SJCRH30 (cell line): ENCODE measurements around the gene SEPHS1. TPM values are rescaled to one million over a fixed set of nuclear protein-coding genes. Genes with fewer than 3 reads are reported as not detected.
"Not testable (repeated sequence)": the region's sequence is repeated elsewhere in the genome, so short reads cannot be mapped to it uniquely, and the experiment has no call there.

Experiments
- DNase-seq, 2 experiments: peaks; one replicate each; pipeline ENCODE4 v3.0.0-alpha.2; 2015 to 2020
- H3K27ac ChIP-seq: fragments of 250-450 bp; sonication (Bioruptor Pico); 2 replicates; pipeline ENCODE4 v1.5.1; 2020; ENCODE audit warnings: mild to moderate bottlenecking, moderate library complexity
- H3K27me3 ChIP-seq: fragments of 250-450 bp; sonication (Bioruptor Pico); 2 replicates; pipeline ENCODE4 v1.5.1; 2020; ENCODE audit warnings: mild to moderate bottlenecking, moderate library complexity
- H3K36me3 ChIP-seq: fragments of 250-450 bp; sonication (Bioruptor Pico); 2 replicates; pipeline ENCODE4 v1.5.1; 2020; ENCODE audit warnings: mild to moderate bottlenecking, moderate library complexity
- H3K4me1 ChIP-seq: fragments of 250-450 bp; sonication (Bioruptor Pico); 2 replicates; pipeline ENCODE4 v1.5.1; 2020; ENCODE audit warnings: mild to moderate bottlenecking, moderate library complexity
- H3K4me3 ChIP-seq: fragments of 250-450 bp; sonication (Bioruptor Pico); 2 replicates; pipeline ENCODE4 v1.5.1; 2020; ENCODE audit warnings: mild to moderate bottlenecking, moderate library complexity
- H3K9me3 ChIP-seq: fragments of 250-450 bp; sonication (Bioruptor Pico); replicated peaks from 2 replicates; pipeline ENCODE4 v1.5.1; 2020; ENCODE audit warnings: mild to moderate bottlenecking, moderate library complexity
- total RNA-seq: library from RNA; depleted of rRNA; stranded (reverse); fragments of >200 nt; shearing (Covaris generic); gene quantifications from 2 replicates; pipeline ENCODE4 v1.2.3, GENCODE V29; 2014

Gene SEPHS1
- total RNA-seq, 1 experiment from 2014 or later: 106 TPM

DNA sequence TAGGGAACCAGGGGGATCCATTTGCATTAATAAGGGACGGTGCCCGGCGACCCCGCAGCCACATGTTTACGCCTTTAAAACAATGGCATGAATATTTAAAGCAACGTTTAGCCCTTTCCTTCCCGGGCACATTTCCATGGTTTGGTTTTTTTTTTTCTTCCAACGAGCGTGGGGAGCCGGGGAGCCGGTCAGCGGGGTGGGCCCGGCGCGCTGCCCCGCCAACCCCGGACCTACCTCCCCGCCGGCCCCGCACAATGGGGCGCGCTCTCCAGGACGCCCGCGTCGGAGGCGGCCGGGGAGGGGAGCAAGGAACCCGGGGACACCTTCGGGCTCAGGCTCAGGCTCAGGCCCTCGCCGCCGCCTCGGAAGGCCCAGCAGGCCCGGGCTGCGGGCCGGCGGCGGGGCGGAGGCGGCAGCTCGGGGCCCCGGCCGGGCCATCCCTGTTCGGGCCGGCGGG is 1.0 kb downstream of the SEPHS1 start:
- Histone ChIP-seq H3K4me3 (peak overlapping the region; percentile 72), H3K4me1 (peaks cover 8% of the 10 kb centered on the region; the same call in 1 of the 2 replicates), H3K27me3 (no peaks in the 10 kb centered on the region), H3K36me3 (peaks cover 15% of the 10 kb centered on the region; the same call in 1 of the 2 replicates), H3K9me3 (no peaks in the 10 kb centered on the region), H3K27ac (peak overlapping the region; percentile 74)
- DNase-seq: peak; percentile 10 to 27

DNA sequence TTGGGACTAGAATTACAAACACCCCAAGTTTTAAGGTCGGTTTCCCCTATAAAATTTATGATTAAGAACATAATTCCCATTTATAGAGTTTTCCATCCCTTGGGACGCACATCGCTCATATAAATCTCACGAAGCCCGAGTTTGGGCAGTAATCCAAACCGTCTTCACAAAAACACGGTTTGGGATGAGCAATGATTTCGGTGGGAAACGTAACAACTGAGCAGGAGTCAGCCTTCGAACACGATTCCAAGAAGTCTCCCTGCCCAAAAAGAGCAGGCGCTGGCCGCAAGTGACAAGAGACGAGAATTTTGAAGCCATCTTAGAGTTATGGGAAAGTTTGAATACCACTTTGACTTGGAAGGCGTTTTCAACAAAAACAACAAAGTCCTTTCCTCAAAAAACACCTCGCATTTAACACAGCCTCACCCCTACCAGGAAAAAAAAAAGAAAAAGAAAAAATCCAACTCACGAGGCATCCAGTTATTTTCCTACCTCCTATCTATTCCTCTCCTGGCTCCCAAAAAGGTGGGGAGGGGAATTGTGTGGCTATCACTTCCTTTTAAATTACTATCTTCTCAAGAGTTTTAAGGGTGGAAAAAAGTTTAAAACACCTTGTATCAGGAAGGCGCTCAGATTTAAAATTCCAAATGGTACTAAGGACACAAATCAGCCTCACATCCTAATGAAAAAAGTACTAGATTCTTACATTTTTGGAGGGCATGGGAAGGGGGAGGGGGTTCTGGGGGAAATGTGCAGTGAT is 1.6 kb downstream of the SEPHS1 start:
- no peaks in the 10 kb centered on the region for H3K9me3 ChIP-seq
- no peaks in the 10 kb centered on the region for H3K27me3 ChIP-seq
- peak overlapping the region; percentile 72 for H3K4me3 ChIP-seq
- peaks cover 15% of the 10 kb centered on the region; the same call in 1 of the 2 replicates for H3K36me3 ChIP-seq
- peak overlapping the region; percentile 74 for H3K27ac ChIP-seq
- H3K4me1 ChIP-seq: peaks cover 8% of the 10 kb centered on the region; the same call in 1 of the 2 replicates
- peak in 1 of 2 experiments; percentile 19 for DNase-seq

DNA sequence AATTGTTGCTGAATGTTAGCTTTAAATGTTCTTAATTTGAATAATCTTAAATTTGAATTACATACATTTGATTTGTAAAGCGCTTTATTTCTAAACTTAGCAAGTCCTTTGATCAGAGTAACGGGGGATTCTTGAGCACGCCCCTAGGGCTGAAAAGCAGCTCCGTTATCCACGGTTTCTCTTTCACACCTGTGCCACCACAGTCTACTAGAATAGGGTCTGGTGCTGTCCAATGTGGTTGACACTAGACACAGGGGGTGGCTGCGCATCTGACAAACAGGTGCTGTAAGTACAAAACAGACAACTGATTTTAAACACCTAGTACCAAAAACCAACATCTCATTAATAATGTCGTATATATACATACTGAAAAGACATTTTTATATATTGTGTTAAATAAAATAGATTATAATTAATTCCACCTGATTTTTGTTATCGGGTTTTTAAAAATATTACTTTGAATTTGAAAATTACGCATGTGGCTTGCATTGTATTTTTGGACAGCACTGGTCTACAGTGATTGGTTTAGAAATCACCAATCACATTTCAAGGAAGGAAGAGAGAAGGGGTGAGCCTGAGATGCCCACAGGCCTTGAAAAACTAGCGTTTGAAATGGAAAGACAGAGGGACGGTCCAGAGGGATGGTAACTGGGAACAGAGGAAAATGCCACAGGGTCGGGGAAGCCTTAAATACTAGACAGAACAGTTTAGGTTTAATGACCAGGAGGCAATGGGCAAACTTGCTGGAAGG is 7.3 kb downstream of the SEPHS1 start:
- Histone ChIP-seq H3K36me3 (peaks cover 46% of the 10 kb centered on the region), H3K27me3 (no peaks in the 10 kb centered on the region), H3K27ac (no peak overlapping the region), H3K4me1 (peaks cover 6% of the 10 kb centered on the region), H3K9me3 (no peaks in the 10 kb centered on the region), H3K4me3 (no peak overlapping the region)
- DNase-seq: no peak

DNA sequence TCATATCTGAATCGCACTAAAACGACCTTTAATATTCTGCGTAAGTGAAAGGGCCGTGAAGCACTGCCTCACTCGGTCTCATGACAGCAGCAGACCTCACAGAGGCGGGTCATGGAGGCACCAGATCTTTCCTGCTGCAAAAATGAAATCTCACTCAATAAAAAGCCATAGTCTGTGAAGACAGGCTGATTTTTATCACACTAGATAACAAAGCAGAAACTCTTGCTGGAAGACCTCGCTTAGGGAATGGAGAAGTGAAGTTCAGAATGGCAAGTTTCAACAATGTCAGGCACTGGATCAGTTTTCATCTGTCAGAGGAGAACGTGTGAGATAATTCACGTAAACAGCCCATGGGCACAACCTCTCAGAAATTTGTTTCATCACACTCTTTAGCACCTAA is 8.0 kb downstream of the SEPHS1 start:
- Histone ChIP-seq H3K9me3 (no peaks in the 10 kb centered on the region), H3K36me3 (peaks cover 48% of the 10 kb centered on the region), H3K27ac (no peak overlapping the region)

DNA sequence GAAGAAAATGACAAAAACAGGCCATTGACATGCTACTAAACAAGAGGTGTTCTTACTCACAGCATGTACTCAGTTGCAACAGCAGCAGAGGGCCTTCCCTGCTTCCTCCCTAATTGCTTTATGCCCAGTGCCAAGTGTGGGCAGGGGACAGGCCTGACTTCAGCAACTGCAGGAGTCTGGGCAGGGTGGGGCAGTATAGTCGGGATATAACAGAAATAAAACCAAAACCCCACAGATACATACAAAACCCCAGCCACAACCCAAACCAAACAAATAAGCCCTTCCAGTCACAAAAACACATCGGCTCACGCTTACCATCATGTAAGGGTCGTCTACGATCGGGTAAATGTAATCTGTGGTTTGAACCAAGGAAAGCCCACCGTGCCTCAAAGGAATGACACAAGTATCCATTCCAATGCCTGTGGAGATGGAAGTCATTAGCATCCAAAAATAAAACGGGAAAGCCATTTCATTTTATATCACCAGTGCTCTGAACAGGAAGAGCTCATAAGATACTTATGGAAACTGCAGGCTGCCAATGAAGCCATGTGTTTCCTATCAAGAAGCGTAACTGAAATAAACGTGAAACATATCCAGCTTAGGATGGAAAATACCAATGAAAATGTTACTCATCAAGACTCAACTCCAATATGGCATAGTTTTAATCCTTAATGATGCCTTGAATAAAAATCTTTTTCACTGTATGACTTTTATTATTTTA is 9.5 kb downstream of the SEPHS1 start:
- Histone ChIP-seq H3K36me3 (peaks cover 48% of the 10 kb centered on the region), H3K27ac (no peak overlapping the region), H3K4me3 (no peak overlapping the region), H3K9me3 (no peaks in the 10 kb centered on the region), H3K27me3 (no peaks in the 10 kb centered on the region), H3K4me1 (peaks cover 6% of the 10 kb centered on the region; the same call in 1 of the 2 replicates)
- DNase-seq: no peak

More for the DNA sequence above, 8.0 kb downstream of the SEPHS1 start:
- Histone ChIP-seq H3K27me3 (no peaks in the 10 kb centered on the region), H3K4me3 (no peak overlapping the region), H3K4me1 (peaks cover 6% of the 10 kb centered on the region; the same call in 1 of the 2 replicates)
- DNase-seq: no peak

DNA sequence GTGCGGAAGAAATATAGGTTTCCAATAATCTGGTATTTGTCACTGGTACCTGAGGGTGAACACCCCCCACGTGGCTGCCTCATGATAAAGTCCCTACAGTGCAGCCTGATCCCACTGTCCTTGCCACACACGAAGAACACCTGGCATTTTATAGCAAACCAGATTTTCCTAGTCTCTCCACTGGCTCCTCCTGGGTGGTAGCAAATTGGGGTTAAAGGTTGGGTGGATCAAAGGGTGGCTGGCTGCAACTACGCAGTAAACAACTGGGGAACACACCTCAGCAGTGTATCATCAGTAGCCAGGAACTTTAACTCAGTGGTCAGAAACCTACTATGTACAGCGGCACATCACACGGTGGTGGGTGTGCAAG is 10.3 kb downstream of the SEPHS1 start:
- Histone ChIP-seq H3K27me3 (no peaks in the 10 kb centered on the region), H3K9me3 (no peaks in the 10 kb centered on the region), H3K36me3 (peaks cover 46% of the 10 kb centered on the region), H3K4me3 (no peak overlapping the region), H3K27ac (no peak overlapping the region), H3K4me1 (peaks cover 6% of the 10 kb centered on the region; the same call in 1 of the 2 replicates)
- DNase-seq: peak; percentile 7 to 30

DNA sequence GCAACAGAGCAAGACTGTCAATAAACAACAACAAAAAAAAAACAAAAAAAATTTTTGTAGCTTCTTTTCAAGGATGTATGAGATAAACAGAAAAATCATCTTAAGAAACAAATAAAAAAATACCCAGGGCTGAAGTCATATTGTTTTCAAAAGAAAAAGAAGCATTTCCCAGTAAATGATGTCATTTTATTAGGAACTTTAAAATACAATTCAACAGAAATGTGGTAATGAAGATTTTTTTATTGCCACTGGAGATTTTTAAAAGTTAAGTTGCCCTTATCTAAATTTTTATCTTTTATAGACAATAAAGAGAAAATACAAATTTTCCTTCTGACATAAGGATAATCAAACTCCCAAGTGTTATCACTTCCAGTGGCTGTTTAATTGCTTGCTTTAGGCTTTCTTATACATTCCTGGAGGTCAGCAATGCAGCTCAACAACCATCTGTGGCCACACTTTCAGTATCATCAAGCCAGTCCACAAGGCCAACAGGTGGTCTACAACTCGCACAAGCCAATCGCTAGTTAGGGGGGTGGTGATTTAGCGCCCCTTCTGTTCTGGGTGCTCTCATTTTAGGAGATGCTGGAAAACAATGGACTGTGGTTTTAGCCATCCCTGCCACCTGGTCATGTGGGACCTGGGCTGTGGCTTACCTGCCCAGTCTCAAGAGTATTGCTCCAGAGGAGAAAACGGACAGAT is 10.8 kb downstream of the SEPHS1 start:
- peak; percentile 22 to 37 for DNase-seq
- Histone ChIP-seq H3K9me3 (no peaks in the 10 kb centered on the region), H3K27me3 (no peaks in the 10 kb centered on the region), H3K4me3 (no peak overlapping the region), H3K4me1 (peaks cover 6% of the 10 kb centered on the region; the same call in 1 of the 2 replicates), H3K36me3 (peaks cover 44% of the 10 kb centered on the region), H3K27ac (no peak overlapping the region)

DNA sequence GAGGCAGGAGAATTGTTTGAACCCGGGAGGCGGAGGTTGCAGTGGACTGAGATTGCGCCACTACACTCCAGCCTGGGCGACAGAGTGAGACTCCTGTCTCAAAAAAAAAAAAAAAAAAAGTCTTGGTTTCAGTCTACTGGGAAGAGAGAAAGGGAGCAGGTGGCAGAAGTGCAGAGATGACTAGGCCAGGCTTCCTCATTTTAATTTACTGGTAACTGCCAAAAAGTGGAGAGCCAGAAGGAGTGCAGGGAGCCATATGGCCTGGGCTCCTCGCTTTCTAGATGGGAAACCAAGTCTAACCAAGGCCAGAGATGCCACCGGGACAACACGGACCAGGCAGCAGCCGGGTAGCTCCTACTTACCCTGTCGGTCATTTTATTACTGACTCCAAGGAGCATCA is 12.2 kb downstream of the SEPHS1 start:
- Histone ChIP-seq H3K4me3 (no peak overlapping the region), H3K4me1 (peaks cover 6% of the 10 kb centered on the region; the same call in 1 of the 2 replicates), H3K9me3 (no peaks in the 10 kb centered on the region), H3K27me3 (no peaks in the 10 kb centered on the region), H3K36me3 (peaks cover 58% of the 10 kb centered on the region), H3K27ac (no peak overlapping the region)
- no peak for DNase-seq

DNA sequence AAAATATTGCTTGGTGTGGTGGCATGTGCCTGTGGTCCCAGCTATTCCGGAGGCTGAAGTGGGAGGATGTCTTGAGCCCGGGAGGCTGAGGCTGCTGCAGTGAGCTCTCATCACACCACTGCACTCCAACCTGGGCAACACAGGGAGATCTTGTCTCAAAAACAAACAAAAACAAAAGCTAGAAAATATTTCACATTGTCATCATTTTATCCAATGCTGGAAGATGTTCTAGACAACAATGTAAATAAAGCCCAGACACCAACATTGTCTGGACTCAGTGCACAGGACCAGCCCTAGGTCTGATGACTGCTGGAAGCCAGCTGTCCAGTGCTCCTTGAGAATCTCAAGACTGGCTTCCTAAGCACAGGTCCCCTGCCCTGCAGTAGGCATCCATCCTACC is 13.5 kb downstream of the SEPHS1 start:
- Histone ChIP-seq H3K4me3 (no peak overlapping the region), H3K27ac (no peak overlapping the region), H3K9me3 (no peaks in the 10 kb centered on the region), H3K36me3 (peaks cover 63% of the 10 kb centered on the region), H3K27me3 (no peaks in the 10 kb centered on the region), H3K4me1 (peaks cover 6% of the 10 kb centered on the region; the same call in 1 of the 2 replicates)
- no peak for DNase-seq

DNA sequence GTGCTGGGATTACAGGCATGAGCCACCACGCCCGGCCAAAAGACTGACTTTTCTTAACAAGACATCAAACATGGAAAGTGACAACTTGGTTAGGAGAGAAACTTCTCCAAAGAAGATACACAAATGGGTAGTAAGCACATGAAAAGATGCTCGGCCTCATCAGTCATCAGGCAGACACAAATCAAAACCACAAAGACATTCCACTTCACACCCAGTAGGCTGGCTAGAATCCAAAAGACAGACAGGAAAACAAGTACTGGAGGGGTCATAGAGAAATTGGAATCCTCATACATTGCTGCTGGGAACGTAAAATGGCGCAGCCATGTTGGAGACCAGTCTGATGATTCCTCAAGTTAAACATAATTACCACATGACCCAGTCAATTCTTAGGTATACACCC is 16.4 kb downstream of the SEPHS1 start:
- DNase-seq: no peak
- peaks cover 68% of the 10 kb centered on the region for H3K36me3 ChIP-seq

DNA sequence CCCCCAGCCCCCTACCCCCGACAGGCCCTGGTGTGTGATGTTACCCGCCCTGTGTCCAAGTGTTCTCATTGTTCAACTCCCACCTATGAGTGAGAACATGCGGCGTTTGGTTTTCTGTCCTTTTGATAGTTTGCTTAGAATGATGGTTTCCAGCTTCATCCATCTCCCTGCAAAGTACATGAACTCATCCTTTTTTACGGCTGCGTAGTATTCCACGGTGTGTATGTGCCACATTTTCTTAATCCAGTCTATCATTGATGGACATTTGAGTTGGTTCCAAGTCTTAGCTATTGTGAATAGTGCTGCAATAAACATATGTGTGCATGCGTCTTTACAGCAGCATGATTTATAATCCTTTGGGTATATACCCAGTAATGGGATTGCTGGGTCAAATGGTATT is 17.1 kb downstream of the SEPHS1 start:
- H3K4me3 ChIP-seq, H3K27me3 ChIP-seq, DNase-seq, H3K4me1 ChIP-seq, H3K9me3 ChIP-seq, H3K27ac ChIP-seq: not testable (repeated sequence)
- H3K36me3 ChIP-seq: peaks cover 65% of the 10 kb centered on the region

More for the DNA sequence above, 16.4 kb downstream of the SEPHS1 start:
- H3K27ac ChIP-seq: no peak overlapping the region
- no peaks in the 10 kb centered on the region for H3K4me1 ChIP-seq
- no peaks in the 10 kb centered on the region for H3K9me3 ChIP-seq
- H3K4me3 ChIP-seq: no peak overlapping the region
- H3K27me3 ChIP-seq: no peaks in the 10 kb centered on the region

DNA sequence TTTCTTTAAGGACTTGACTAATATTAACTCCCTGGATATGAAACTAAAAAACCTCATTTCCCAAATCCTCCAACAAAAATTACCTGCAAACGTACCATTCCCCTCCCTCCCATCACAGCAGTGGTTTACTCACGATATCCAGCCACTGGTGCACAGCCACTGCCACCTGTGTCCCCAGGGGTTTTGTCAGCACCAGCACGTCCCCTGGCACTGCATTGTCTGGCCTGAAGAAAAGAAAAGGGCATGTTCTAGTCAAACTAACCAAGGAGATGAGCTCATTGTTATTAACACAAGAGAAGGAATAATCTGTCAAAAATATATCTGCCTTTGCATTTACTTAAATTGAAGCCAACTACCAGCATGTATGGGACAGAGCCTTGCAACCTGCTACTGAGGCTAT is 18.5 kb downstream of the SEPHS1 start:
- Histone ChIP-seq H3K9me3 (no peaks in the 10 kb centered on the region), H3K36me3 (peaks cover 72% of the 10 kb centered on the region), H3K4me1 (no peaks in the 10 kb centered on the region), H3K27me3 (no peaks in the 10 kb centered on the region), H3K27ac (no peak overlapping the region), H3K4me3 (no peak overlapping the region)
- DNase-seq: no peak

DNA sequence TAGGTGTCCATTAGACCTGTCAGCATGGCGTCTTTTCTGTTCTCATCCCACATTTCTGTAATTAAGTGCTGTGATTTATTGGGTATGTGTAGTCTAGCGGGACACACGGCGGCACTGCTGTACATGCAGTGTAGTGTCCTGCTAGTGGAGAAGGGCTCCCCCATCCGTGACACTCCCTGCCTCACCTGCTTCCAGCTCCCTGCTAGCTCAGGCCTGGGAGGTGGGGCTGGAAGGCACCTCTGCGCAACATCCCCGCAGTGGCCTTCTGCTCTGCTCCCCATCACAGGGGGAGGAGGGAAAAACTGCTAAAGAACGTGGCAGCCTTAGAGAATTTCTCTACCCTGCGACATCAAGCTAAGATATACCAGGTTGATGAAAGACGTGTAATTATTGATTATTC is 19.5 kb downstream of the SEPHS1 start:
- Histone ChIP-seq H3K9me3 (no peaks in the 10 kb centered on the region), H3K36me3 (peaks cover 75% of the 10 kb centered on the region), H3K27ac (no peak overlapping the region)

DNA sequence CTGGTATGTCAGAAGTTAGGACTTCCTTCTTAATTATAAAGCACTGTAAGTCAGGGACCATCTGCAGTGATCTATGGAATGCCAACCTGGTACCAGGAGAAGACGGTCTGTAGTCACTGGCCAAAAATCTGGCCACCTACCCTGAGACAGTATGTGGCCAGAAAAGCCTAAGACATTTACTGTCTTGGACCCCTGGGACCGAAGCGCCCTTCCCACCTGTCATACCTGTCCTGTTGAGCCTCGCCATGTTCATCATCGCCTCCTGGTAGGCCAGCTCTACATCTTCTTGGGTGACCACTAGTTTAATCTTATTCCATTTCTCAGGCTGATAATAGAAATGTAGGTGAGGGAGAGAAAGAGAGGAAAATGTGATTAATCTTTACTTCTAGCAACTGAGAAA is 20.0 kb downstream of the SEPHS1 start:
- Histone ChIP-seq H3K9me3 (no peaks in the 10 kb centered on the region), H3K27me3 (no peaks in the 10 kb centered on the region), H3K36me3 (peaks cover 72% of the 10 kb centered on the region), H3K4me1 (no peaks in the 10 kb centered on the region), H3K4me3 (no peak overlapping the region), H3K27ac (no peak overlapping the region)
- no peak for DNase-seq

More for the DNA sequence above, 19.5 kb downstream of the SEPHS1 start:
- Histone ChIP-seq H3K4me1 (no peaks in the 10 kb centered on the region), H3K27me3 (no peaks in the 10 kb centered on the region), H3K4me3 (no peak overlapping the region)
- no peak for DNase-seq
